CD4-positive, alpha-beta T cell treated with Interleukin-10 for 1 hour (primary cell): ENCODE results near the gene CDC42BPG.
A peak's percentile ranks its signal among the peaks of the same experiment; 100 is the strongest.
"Not testable (repeated sequence)": the region's sequence is repeated elsewhere in the genome, so short reads cannot be mapped to it uniquely, and the experiment has no call there.

Source experiments
- DNase-seq: peaks from one replicate; pipeline ENCODE4 v3.0.0-alpha.2; 2020

CDC42BPG gene

GRCh38 chr11:64834031-64834722 is 10.3 kb downstream of the CDC42BPG start:
- DNase-seq: no peak

- DNase-seq: no peak
These were observed 10.9 kb downstream of the CDC42BPG start for GRCh38 chr11:64833509-64833908.

GRCh38 chr11:64833198-64833502 is 11.3 kb downstream of the CDC42BPG start:
- DNase-seq: no peak

GRCh38 chr11:64832467-64833197 is 11.8 kb downstream of the CDC42BPG start:
- no peak for DNase-seq

- no peak for DNase-seq
These were observed 13.0 kb downstream of the CDC42BPG start for GRCh38 chr11:64831411-64831891.

GRCh38 chr11:64829536-64830251 is 14.8 kb downstream of the CDC42BPG start:
- DNase-seq: no peak

GRCh38 chr11:64827451-64827839 is 17.0 kb downstream of the CDC42BPG start:
- DNase-seq: no peak

GRCh38 chr11:64826578-64827450 is 17.6 kb downstream of the CDC42BPG start:
- DNase-seq: no peak

- no peak for DNase-seq
These were observed 18.4 kb downstream of the CDC42BPG start for GRCh38 chr11:64826062-64826461.

GRCh38 chr11:64823568-64824119 is 20.8 kb downstream of the CDC42BPG start:
- no peak for DNase-seq

- DNase-seq: no peak
These were observed 27.0 kb downstream of the CDC42BPG start for GRCh38 chr11:64817476-64817875.

GRCh38 chr11:64815433-64815832 is 29.0 kb downstream of the CDC42BPG start:
- DNase-seq: not testable (repeated sequence)

- no peak for DNase-seq
These were observed 29.7 kb downstream of the CDC42BPG start for GRCh38 chr11:64814712-64815187.

- no peak for DNase-seq
These were observed 30.6 kb downstream of the CDC42BPG start for GRCh38 chr11:64813826-64814225.

- no peak for DNase-seq
These were observed 33.6 kb downstream of the CDC42BPG start for GRCh38 chr11:64810891-64811272.

GRCh38 chr11:64810271-64810890 is 34.1 kb downstream of the CDC42BPG start, which contains the start of gene MEN1:
MEN1 (minus strand) TSS chr11:64810551; CDS start chr11:64810109, 442 bp downstream.
- DNase-seq: peak; percentile 80

- DNase-seq: peak; percentile 12
These were observed 34.6 kb downstream of the CDC42BPG start for GRCh38 chr11:64809781-64810241.

GRCh38 chr11:64805481-64805880 is 39.0 kb downstream of the CDC42BPG start:
- DNase-seq: no peak

- DNase-seq: no peak
These were observed 39.9 kb downstream of the CDC42BPG start for GRCh38 chr11:64804346-64805210.

- DNase-seq: peak; percentile 25
These were observed 40.6 kb downstream of the CDC42BPG start for GRCh38 chr11:64803846-64804345.
